Activated CD4-positive, alpha-beta memory T cell treated with anti-CD3 and anti-CD28 coated beads, Interleukin-2, amount 10 ng/mL, durations not matched to agents 7 days and 5 days (primary cell): Measurements from ENCODE around the gene ZXDC. TPM values are rescaled to one million over a fixed set of nuclear protein-coding genes. Genes with fewer than 3 reads are reported as not detected.

Source experiments
- CTCF ChIA-PET: fragments of 350-600 bp; sonication (Branson Sonifier 250); formaldehyde crosslinking; loops from one replicate; lab custom pipeline; 2021; ENCODE audit warnings: antibody characterized with exemption, inconsistent platforms; lab: Charles Lee
- POLR2A ChIA-PET: fragments of 350-600 bp; sonication (Branson Sonifier 250); formaldehyde crosslinking; loops from one replicate; lab custom pipeline; 2021; ENCODE audit warnings: antibody characterized with exemption; lab: Charles Lee
- DNase-seq: peaks from one replicate; pipeline ENCODE4 v3.0.0-alpha.2; 2020
- H3K27ac Mint-ChIP-seq: one replicate; pipeline ENCODE4 v1.8.0; 2021; ENCODE audit warnings: mild to moderate bottlenecking, mixed read lengths
- H3K27me3 Mint-ChIP-seq: one replicate; pipeline ENCODE4 v1.8.0; 2021; ENCODE audit warnings: mixed read lengths
- H3K36me3 Mint-ChIP-seq: one replicate; pipeline ENCODE4 v1.8.0; 2021; ENCODE audit warnings: low read depth, mixed read lengths
- H3K4me1 Mint-ChIP-seq: one replicate; pipeline ENCODE4 v1.8.0; 2021; ENCODE audit warnings: mixed read lengths
- H3K4me3 Mint-ChIP-seq: one replicate; pipeline ENCODE4 v1.8.0; 2021; ENCODE audit warnings: mild to moderate bottlenecking, mixed read lengths
- H3K9me3 Mint-ChIP-seq: one replicate; pipeline ENCODE4 v1.8.0; 2021; ENCODE audit warnings: mixed read lengths
- total RNA-seq, 2 experiments: library from RNA; stranded (reverse); gene quantifications; one replicate each; pipeline ENCODE4 v1.2.3, GENCODE V29; 2021

The ZXDC gene
- total RNA-seq, 2 experiments from 2014 or later, result 23.8 to 23.9 TPM

GRCh38 chr3:126389112-126389793 is 86.4 kb downstream of the ZXDC start:
- H3K27me3 Mint-ChIP-seq, result peaks cover 44% of the 10 kb centered on the region
- ChIA-PET POLR2A (no interaction called here), CTCF (interaction anchor here (0.7 kb wide), 1 partner anchor 256 kb away, joined by 3 read pairs; no protein-coding TSS in a partner anchor)
- no peaks in the 10 kb centered on the region for H3K36me3 Mint-ChIP-seq
- no peak overlapping the region for H3K27ac Mint-ChIP-seq
- DNase-seq, result peak; percentile 35
- H3K4me3 Mint-ChIP-seq, result no peak overlapping the region
- no peaks in the 10 kb centered on the region for H3K9me3 Mint-ChIP-seq
- H3K4me1 Mint-ChIP-seq, result peaks cover 5% of the 10 kb centered on the region

Other genes with a start within 250 kb of the ZXDC start
- gene KLF15, start 118.5 kb downstream of the ZXDC start, total RNA-seq, result not detected
- not detected for gene CFAP100, start 81.0 kb downstream of the ZXDC start, total RNA-seq
- not detected for gene UROC1, start 41.9 kb upstream of the ZXDC start, total RNA-seq
- not detected for gene CHST13, start 48.3 kb upstream of the ZXDC start, total RNA-seq
- not detected for gene C3orf22, start 83.0 kb upstream of the ZXDC start, total RNA-seq
- gene TXNRD3, start 179.2 kb upstream of the ZXDC start, total RNA-seq, result under 1 TPM; 0.13 to 0.30 TPM
- 1 to 10 TPM; 4.0 to 4.1 TPM for gene CHCHD6, start 228.3 kb upstream of the ZXDC start, total RNA-seq